WTC11 (cell line): ENCODE data around the gene SPTB. TPM values are rescaled to one million over a fixed set of nuclear protein-coding genes. Genes with fewer than 3 reads are reported as not detected.

Experiments
- ATAC-seq: fragments of 200-7000 bp; cut with Tn5 transposase; 2 replicates; pipeline ENCODE4 v1.10.0; 2021; ENCODE audit warnings: mild to moderate bottlenecking, moderate library complexity
- CTCF ChIA-PET: fragments of 300-600 bp; sonication (Branson Sonifier 250); formaldehyde crosslinking; loops from one replicate; lab custom pipeline; 2021; ENCODE audit warnings: antibody characterized with exemption; lab: Charles Lee
- POLR2A ChIA-PET: fragments of 350-600 bp; sonication (Branson Sonifier 250); formaldehyde crosslinking; loops from one replicate; lab custom pipeline; 2021; ENCODE audit warnings: antibody characterized with exemption; lab: Charles Lee
- DNase-seq: peaks from one replicate; pipeline ENCODE4 v3.0.0; 2021; ENCODE audit warnings: low spot score
- H3K27ac Mint-ChIP-seq: 2 replicates; pipeline ENCODE4 v1.8.0; 2021; ENCODE audit warnings: mixed read lengths
- H3K27me3 Mint-ChIP-seq: 2 replicates; pipeline ENCODE4 v1.8.0; 2021; ENCODE audit warnings: low read depth, mild to moderate bottlenecking, moderate library complexity, mixed read lengths
- H3K36me3 Mint-ChIP-seq: 2 replicates; pipeline ENCODE4 v1.8.0; 2021; ENCODE audit warnings: mixed read lengths
- H3K4me1 Mint-ChIP-seq: 2 replicates; pipeline ENCODE4 v1.8.0; 2022; ENCODE audit warnings: mixed read lengths
- H3K4me3 Mint-ChIP-seq: 2 replicates; pipeline ENCODE4 v1.8.0; 2021; ENCODE audit warnings: mild to moderate bottlenecking, moderate library complexity, mixed read lengths
- H3K9me3 Mint-ChIP-seq: 2 replicates; pipeline ENCODE4 v1.8.0; 2021; ENCODE audit warnings: mixed read lengths
- ATF1 ChIP-seq: sonication (generic); formaldehyde crosslinking; IDR thresholded peaks from 2 replicates; pipeline ENCODE4 v1.8.1; 2023; ENCODE audit warnings: mild to moderate bottlenecking, moderate library complexity, missing genetic modification reagents
- IRF2 ChIP-seq: sonication (generic); formaldehyde crosslinking; IDR thresholded peaks from 2 replicates; pipeline ENCODE4 v1.8.0; 2022; ENCODE audit warnings: low read depth, missing genetic modification reagents, borderline replicate concordance
- JUN ChIP-seq: sonication (generic); formaldehyde crosslinking; IDR thresholded peaks from 2 replicates; pipeline ENCODE4 v1.8.0; 2023; ENCODE audit warnings: mild to moderate bottlenecking, missing genetic modification reagents
- NFATC4 ChIP-seq: fragments of 250-450 bp; sonication (Bioruptor Pico); IDR thresholded peaks from 2 replicates; pipeline ENCODE4 v1.9.0; 2021; ENCODE audit warnings: mild to moderate bottlenecking
- NFE2L1 ChIP-seq: sonication (generic); formaldehyde crosslinking; IDR thresholded peaks from 2 replicates; pipeline ENCODE4 v1.8.1; 2023; ENCODE audit warnings: missing genetic modification reagents
- NR1H2 ChIP-seq: sonication (generic); formaldehyde crosslinking; IDR thresholded peaks from 2 replicates; pipeline ENCODE4 v1.9.0; 2021; ENCODE audit warnings: mild to moderate bottlenecking, moderate library complexity, missing genetic modification reagents
- NR3C1 ChIP-seq: sonication (generic); formaldehyde crosslinking; conservative IDR thresholded peaks from 2 replicates; pipeline ENCODE4 v1.8.1; 2023; ENCODE audit warnings: low read depth, mild to moderate bottlenecking, missing genetic modification reagents
- SMAD4 ChIP-seq: sonication (generic); formaldehyde crosslinking; IDR thresholded peaks from 2 replicates; pipeline ENCODE4 v1.8.0; 2022; ENCODE audit warnings: mild to moderate bottlenecking, missing genetic modification reagents
- total RNA-seq: library from RNA; stranded (reverse); gene quantifications from 3 replicates; pipeline ENCODE4 v1.2.3, GENCODE V29; 2021
- TF ChIP-seq, protein P1 (sequence below): sonication (generic); formaldehyde crosslinking; conservative IDR thresholded peaks from 2 replicates; pipeline ENCODE4 v1.8.1; 2023; ENCODE audit warnings: mild to moderate bottlenecking, low read depth, missing genetic modification reagents, moderate library complexity
- TF ChIP-seq, protein P2 (sequence below): sonication (generic); formaldehyde crosslinking; IDR thresholded peaks from 2 replicates; pipeline ENCODE4 v1.8.0; 2023; ENCODE audit warnings: missing genetic modification reagents, mild to moderate bottlenecking, borderline replicate concordance
- TF ChIP-seq, protein P3 (sequence below): fragments of 250-450 bp; sonication (Bioruptor Pico); IDR thresholded peaks from 2 replicates; pipeline ENCODE4 v1.9.0; 2021; ENCODE audit warnings: mild to moderate bottlenecking, borderline replicate concordance
- TF ChIP-seq, protein P4 (sequence below): fragments of 250-450 bp; sonication (Bioruptor Pico); IDR thresholded peaks from 2 replicates; pipeline ENCODE4 v1.9.0; 2021; ENCODE audit warnings: mild to moderate bottlenecking

Gene SPTB
- total RNA-seq, 1 experiment from 2014 or later: 3.2 TPM

DNA sequence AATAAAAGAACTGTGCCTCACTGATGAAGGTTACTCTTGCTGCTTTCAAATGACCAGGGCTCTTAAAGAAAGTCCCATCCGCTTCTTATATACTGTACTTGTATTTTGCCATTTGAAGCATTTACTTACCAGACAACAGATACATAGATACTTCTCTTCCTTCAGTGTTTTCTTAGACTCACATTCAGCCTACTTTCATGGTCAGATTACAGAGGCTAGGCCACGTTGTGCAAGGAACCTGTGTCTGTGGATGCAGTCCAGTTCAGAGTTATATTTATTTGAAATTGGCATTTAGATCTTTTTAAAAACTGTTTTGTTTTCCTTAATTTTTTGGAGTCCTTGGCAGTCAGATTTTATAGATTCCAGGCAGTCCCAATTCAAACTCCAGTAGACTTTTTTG lies 40.8 kb upstream of the SPTB start (continued):
- TF ChIP-seq, protein P1, sequence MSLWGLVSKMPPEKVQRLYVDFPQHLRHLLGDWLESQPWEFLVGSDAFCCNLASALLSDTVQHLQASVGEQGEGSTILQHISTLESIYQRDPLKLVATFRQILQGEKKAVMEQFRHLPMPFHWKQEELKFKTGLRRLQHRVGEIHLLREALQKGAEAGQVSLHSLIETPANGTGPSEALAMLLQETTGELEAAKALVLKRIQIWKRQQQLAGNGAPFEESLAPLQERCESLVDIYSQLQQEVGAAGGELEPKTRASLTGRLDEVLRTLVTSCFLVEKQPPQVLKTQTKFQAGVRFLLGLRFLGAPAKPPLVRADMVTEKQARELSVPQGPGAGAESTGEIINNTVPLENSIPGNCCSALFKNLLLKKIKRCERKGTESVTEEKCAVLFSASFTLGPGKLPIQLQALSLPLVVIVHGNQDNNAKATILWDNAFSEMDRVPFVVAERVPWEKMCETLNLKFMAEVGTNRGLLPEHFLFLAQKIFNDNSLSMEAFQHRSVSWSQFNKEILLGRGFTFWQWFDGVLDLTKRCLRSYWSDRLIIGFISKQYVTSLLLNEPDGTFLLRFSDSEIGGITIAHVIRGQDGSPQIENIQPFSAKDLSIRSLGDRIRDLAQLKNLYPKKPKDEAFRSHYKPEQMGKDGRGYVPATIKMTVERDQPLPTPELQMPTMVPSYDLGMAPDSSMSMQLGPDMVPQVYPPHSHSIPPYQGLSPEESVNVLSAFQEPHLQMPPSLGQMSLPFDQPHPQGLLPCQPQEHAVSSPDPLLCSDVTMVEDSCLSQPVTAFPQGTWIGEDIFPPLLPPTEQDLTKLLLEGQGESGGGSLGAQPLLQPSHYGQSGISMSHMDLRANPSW (CRISPR knock-in tag): no peak
- no peak for TF ChIP-seq NFATC4 (CRISPR knock-in tag)
- no peak for TF ChIP-seq JUN (CRISPR knock-in tag)
- TF ChIP-seq ATF1 (CRISPR knock-in tag): no peak
- TF ChIP-seq, all 79 proteins: peak for 0

DNA sequence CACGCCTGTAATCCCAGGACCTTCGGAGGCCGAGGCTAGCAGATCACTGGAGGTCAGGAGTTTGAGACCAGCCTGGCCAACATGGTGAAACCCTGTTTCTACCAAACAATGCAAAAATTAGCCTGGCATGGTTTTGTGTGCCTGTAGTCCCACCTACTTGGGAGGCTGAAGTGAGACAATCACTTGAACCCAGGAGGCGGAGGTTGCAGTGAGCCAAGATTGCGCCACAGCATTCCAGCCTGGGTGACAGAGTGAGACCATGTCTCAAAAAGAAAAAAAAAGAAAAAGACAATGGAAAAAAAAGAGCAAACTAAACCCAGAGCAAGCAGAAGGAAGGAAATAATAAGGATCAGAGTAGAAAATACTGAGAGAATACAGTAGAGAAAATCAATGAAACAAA lies 39.9 kb upstream of the SPTB start:
- ChIA-PET CTCF (no interaction called here), POLR2A (no interaction called here)
- Mint-ChIP-seq H3K27ac (no peak overlapping the region), H3K27me3 (no peaks in the 10 kb centered on the region), H3K4me1 (peaks cover 14% of the 10 kb centered on the region), H3K36me3 (peaks cover 20% of the 10 kb centered on the region), H3K4me3 (no peak overlapping the region), H3K9me3 (peaks cover 7% of the 10 kb centered on the region; the same call in 1 of the 2 replicates)
- TF ChIP-seq JUN (CRISPR knock-in tag) (no peak), NR1H2 (CRISPR knock-in tag) (no peak), SMAD4 (CRISPR knock-in tag) (no peak), NFE2L1 (CRISPR knock-in tag) (no peak), IRF2 (CRISPR knock-in tag) (no peak), NR3C1 (CRISPR knock-in tag) (no peak), ATF1 (CRISPR knock-in tag) (no peak)
- TF ChIP-seq, protein P2, sequence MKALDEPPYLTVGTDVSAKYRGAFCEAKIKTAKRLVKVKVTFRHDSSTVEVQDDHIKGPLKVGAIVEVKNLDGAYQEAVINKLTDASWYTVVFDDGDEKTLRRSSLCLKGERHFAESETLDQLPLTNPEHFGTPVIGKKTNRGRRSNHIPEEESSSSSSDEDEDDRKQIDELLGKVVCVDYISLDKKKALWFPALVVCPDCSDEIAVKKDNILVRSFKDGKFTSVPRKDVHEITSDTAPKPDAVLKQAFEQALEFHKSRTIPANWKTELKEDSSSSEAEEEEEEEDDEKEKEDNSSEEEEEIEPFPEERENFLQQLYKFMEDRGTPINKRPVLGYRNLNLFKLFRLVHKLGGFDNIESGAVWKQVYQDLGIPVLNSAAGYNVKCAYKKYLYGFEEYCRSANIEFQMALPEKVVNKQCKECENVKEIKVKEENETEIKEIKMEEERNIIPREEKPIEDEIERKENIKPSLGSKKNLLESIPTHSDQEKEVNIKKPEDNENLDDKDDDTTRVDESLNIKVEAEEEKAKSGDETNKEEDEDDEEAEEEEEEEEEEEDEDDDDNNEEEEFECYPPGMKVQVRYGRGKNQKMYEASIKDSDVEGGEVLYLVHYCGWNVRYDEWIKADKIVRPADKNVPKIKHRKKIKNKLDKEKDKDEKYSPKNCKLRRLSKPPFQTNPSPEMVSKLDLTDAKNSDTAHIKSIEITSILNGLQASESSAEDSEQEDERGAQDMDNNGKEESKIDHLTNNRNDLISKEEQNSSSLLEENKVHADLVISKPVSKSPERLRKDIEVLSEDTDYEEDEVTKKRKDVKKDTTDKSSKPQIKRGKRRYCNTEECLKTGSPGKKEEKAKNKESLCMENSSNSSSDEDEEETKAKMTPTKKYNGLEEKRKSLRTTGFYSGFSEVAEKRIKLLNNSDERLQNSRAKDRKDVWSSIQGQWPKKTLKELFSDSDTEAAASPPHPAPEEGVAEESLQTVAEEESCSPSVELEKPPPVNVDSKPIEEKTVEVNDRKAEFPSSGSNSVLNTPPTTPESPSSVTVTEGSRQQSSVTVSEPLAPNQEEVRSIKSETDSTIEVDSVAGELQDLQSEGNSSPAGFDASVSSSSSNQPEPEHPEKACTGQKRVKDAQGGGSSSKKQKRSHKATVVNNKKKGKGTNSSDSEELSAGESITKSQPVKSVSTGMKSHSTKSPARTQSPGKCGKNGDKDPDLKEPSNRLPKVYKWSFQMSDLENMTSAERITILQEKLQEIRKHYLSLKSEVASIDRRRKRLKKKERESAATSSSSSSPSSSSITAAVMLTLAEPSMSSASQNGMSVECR: no peak
- TF ChIP-seq, protein P3, sequence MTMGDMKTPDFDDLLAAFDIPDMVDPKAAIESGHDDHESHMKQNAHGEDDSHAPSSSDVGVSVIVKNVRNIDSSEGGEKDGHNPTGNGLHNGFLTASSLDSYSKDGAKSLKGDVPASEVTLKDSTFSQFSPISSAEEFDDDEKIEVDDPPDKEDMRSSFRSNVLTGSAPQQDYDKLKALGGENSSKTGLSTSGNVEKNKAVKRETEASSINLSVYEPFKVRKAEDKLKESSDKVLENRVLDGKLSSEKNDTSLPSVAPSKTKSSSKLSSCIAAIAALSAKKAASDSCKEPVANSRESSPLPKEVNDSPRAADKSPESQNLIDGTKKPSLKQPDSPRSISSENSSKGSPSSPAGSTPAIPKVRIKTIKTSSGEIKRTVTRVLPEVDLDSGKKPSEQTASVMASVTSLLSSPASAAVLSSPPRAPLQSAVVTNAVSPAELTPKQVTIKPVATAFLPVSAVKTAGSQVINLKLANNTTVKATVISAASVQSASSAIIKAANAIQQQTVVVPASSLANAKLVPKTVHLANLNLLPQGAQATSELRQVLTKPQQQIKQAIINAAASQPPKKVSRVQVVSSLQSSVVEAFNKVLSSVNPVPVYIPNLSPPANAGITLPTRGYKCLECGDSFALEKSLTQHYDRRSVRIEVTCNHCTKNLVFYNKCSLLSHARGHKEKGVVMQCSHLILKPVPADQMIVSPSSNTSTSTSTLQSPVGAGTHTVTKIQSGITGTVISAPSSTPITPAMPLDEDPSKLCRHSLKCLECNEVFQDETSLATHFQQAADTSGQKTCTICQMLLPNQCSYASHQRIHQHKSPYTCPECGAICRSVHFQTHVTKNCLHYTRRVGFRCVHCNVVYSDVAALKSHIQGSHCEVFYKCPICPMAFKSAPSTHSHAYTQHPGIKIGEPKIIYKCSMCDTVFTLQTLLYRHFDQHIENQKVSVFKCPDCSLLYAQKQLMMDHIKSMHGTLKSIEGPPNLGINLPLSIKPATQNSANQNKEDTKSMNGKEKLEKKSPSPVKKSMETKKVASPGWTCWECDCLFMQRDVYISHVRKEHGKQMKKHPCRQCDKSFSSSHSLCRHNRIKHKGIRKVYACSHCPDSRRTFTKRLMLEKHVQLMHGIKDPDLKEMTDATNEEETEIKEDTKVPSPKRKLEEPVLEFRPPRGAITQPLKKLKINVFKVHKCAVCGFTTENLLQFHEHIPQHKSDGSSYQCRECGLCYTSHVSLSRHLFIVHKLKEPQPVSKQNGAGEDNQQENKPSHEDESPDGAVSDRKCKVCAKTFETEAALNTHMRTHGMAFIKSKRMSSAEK (CRISPR knock-in tag): no peak
- TF ChIP-seq, protein P4, sequence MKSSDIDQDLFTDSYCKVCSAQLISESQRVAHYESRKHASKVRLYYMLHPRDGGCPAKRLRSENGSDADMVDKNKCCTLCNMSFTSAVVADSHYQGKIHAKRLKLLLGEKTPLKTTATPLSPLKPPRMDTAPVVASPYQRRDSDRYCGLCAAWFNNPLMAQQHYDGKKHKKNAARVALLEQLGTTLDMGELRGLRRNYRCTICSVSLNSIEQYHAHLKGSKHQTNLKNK (CRISPR knock-in tag): no peak
- DNase-seq (no peak), ATAC-seq (no peak)
